MCF 10A (cell line): Measurements from ENCODE around the gene CRNKL1. TPM values are rescaled to one million over a fixed set of nuclear protein-coding genes. Genes with fewer than 3 reads are reported as not detected.

ENCODE experiments used
- BruUV-seq: library from RNA; stranded (reverse); fragments of 400-500 nt; replicated peaks from 2 replicates; lab custom pipeline; 2021; lab: Mats Ljungman, UMichigan
- CTCF ChIA-PET: fragments of 300-600 bp; sonication (Branson Sonifier 250); formaldehyde crosslinking; extraction: SDS; loops from one replicate; lab custom pipeline; 2021; ENCODE audit warnings: antibody characterized with exemption, inconsistent platforms; lab: Yijun Ruan, JAX
- POLR2A ChIA-PET: fragments of 300-600, 350-650 bp; sonication (Branson Sonifier 250); formaldehyde crosslinking; extraction: SDS; loops from one replicate; lab custom pipeline; 2020; ENCODE audit warnings: antibody characterized with exemption, inconsistent platforms; lab: Yijun Ruan, JAX
- DNase-seq: peaks from one replicate; pipeline ENCODE4 v3.0.0-alpha.2; 2018; ENCODE audit not compliant: unreplicated experiment
- H3K27ac Mint-ChIP-seq: one replicate; pipeline ENCODE4 v1.8.0; 2022; ENCODE audit warnings: mild to moderate bottlenecking, low read depth, mixed read lengths; ENCODE audit not compliant: unreplicated experiment
- H3K27me3 Mint-ChIP-seq: one replicate; pipeline ENCODE4 v1.8.0; 2022; ENCODE audit warnings: mixed read lengths; ENCODE audit not compliant: insufficient read depth, unreplicated experiment
- H3K36me3 Mint-ChIP-seq: one replicate; pipeline ENCODE4 v1.8.0; 2022; ENCODE audit warnings: mild to moderate bottlenecking, moderate library complexity, mixed read lengths; ENCODE audit not compliant: insufficient read depth, unreplicated experiment
- H3K4me1 Mint-ChIP-seq: one replicate; pipeline ENCODE4 v1.8.0; 2022; ENCODE audit warnings: mixed read lengths; ENCODE audit not compliant: insufficient read depth, unreplicated experiment
- H3K4me3 Mint-ChIP-seq: one replicate; pipeline ENCODE4 v1.8.0; 2022; ENCODE audit warnings: mild to moderate bottlenecking, moderate library complexity, mixed read lengths; ENCODE audit not compliant: unreplicated experiment
- H3K9me3 Mint-ChIP-seq: one replicate; pipeline ENCODE4 v1.8.0; 2022; ENCODE audit warnings: mixed read lengths; ENCODE audit not compliant: unreplicated experiment
- intact Hi-C: fragments of 100-400 bp; cut with micrococcal nuclease; formaldehyde crosslinking; loops from 2 replicates; pipeline ENCODE4 v1.14.1; 2022
- total RNA-seq: library from RNA; stranded (reverse); gene quantifications from 2 replicates; pipeline ENCODE4 v1.2.3, GENCODE V29; 2022
- TF ChIP-seq, protein P1 (sequence below): fragments of 200-600 bp; IDR thresholded peaks from one replicate; pipeline ENCODE4 v1.8.0; 2022; ENCODE audit warnings: antibody characterized with exemption, mild to moderate bottlenecking; ENCODE audit not compliant: unreplicated experiment

CRNKL1 gene
- total RNA-seq, 1 experiment from 2014 or later = 20.1 TPM

DNA sequence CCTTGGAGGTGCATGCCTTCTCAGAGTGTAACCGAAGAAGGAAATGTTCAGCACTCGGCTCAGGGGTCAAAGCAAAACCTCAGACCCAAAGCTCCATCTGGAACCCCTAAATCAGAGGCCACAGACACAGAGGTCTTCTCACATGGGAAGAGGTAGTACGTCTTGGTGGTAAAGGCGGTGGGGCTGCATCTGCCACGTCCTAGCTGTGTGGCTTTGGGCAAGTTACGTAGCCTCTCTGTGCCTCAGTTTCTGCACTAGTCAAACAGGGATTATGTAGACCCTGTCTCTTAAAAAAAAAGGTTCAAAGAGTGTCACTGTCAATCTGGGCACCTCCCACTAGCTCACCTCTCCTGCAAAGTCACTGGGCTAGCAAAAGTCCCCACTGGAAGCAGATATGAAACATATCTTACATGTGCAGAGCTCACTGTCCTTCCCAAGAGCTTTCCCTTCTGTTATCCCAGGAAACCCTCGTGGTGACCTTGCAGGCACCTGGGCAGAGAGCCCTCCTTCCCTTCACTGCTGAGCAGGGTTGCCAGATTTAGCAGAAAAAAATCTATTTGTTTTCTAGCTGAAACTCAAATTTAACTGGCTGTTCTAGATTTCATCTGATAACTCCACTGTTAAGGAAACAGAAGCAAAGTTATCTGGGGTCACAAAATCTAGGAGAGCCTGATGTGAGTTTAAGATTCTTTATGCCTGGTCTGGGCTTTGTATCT, 53.1 kb downstream of the CRNKL1 start:
- no peaks in the 10 kb centered on the region for H3K27me3 Mint-ChIP-seq
- TF ChIP-seq, protein P1, sequence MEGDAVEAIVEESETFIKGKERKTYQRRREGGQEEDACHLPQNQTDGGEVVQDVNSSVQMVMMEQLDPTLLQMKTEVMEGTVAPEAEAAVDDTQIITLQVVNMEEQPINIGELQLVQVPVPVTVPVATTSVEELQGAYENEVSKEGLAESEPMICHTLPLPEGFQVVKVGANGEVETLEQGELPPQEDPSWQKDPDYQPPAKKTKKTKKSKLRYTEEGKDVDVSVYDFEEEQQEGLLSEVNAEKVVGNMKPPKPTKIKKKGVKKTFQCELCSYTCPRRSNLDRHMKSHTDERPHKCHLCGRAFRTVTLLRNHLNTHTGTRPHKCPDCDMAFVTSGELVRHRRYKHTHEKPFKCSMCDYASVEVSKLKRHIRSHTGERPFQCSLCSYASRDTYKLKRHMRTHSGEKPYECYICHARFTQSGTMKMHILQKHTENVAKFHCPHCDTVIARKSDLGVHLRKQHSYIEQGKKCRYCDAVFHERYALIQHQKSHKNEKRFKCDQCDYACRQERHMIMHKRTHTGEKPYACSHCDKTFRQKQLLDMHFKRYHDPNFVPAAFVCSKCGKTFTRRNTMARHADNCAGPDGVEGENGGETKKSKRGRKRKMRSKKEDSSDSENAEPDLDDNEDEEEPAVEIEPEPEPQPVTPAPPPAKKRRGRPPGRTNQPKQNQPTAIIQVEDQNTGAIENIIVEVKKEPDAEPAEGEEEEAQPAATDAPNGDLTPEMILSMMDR = no peak
- no peak overlapping the region for H3K27ac Mint-ChIP-seq
- H3K9me3 Mint-ChIP-seq = no peaks in the 10 kb centered on the region
- H3K4me3 Mint-ChIP-seq = no peak overlapping the region
- H3K36me3 Mint-ChIP-seq = peaks cover 95% of the 10 kb centered on the region
- intact Hi-C loops = no loop called here
- POLR2A ChIA-PET = interaction anchor here (0.8 to 2.2 kb wide), 5 partner anchors 13 to 171 kb away, joined by 3 to 7 read pairs (median 3); no protein-coding TSS in a partner anchor
- peaks cover 18% of the 10 kb centered on the region for H3K4me1 Mint-ChIP-seq
- CTCF ChIA-PET = interaction anchor here (0.6 to 12.4 kb wide), 16 partner anchors 9 to 370 kb away, joined by 3 to 258 read pairs (median 3); no protein-coding TSS in a partner anchor
- DNase-seq = no peak
- BruUV-seq = no TSS peak

DNA sequence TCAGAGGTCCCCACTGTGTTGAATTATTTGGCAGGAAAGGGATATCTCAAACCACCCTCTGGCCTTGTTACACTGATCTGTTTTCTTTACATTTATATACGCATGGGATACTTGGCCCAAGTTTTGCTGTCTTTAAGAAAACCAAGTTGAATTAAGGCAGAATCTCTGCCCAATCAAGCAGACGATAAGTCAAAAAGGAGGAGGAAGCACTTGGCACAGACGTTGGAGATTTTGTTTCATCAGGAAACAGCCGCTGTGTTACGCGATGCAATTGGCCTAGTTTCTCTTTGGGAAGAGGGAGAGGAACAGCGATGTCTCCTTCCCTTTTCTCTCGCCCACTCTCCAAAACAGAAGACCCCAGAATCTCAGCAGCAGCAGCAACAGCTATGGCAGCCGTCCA, 55.3 kb downstream of the CRNKL1 start:
- ChIA-PET POLR2A (interaction anchor here (0.6 to 2.2 kb wide), 7 partner anchors 20 to 211 kb away, joined by 3 to 7 read pairs (median 4); no protein-coding TSS in a partner anchor), CTCF (interaction anchor here (0.5 to 12.4 kb wide), 10 partner anchors 18 to 310 kb away, joined by 3 to 258 read pairs (median 5); no protein-coding TSS in a partner anchor)
- Mint-ChIP-seq H3K36me3 (peaks cover 82% of the 10 kb centered on the region), H3K27ac (no peak overlapping the region), H3K27me3 (no peaks in the 10 kb centered on the region), H3K9me3 (no peaks in the 10 kb centered on the region), H3K4me3 (no peak overlapping the region), H3K4me1 (peaks cover 28% of the 10 kb centered on the region)
- TF ChIP-seq, protein P1 = no peak
- no peak for DNase-seq
- intact Hi-C loops = no loop called here
- BruUV-seq = no TSS peak

DNA sequence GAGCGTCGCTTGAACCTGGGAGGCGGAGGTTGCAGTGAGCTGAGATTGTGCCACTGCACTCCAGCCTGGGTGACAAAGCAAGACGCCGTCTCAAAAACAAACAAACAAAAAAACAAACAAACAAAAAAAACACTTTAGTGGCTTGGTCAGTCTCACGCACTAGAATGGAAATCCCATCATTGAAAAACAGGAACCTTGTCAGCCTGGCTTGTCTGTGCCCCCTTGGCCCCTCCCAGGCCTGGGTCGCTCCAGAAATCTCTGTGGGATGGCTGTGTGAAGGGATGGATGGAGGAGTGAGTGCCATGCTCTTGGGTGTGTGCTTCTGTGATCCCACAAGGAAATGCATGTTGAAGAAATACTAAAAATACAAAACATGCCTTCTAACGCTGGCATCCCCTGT, 56.0 kb downstream of the CRNKL1 start:
- intact Hi-C loops = no loop called here
- ChIA-PET POLR2A (interaction anchor here (1.3 to 2.0 kb wide), 3 partner anchors 19 to 211 kb away, joined by 4 to 7 read pairs (median 5); no protein-coding TSS in a partner anchor), CTCF (interaction anchor here (0.5 to 12.4 kb wide), 10 partner anchors 10 to 309 kb away, joined by 3 to 258 read pairs (median 6); no protein-coding TSS in a partner anchor)
- peaks cover 28% of the 10 kb centered on the region for H3K4me1 Mint-ChIP-seq
- peaks cover 79% of the 10 kb centered on the region for H3K36me3 Mint-ChIP-seq
- H3K9me3 Mint-ChIP-seq = no peaks in the 10 kb centered on the region
- no peaks in the 10 kb centered on the region for H3K27me3 Mint-ChIP-seq
- BruUV-seq = no TSS peak
- H3K27ac Mint-ChIP-seq = no peak overlapping the region
- no peak for DNase-seq
- TF ChIP-seq, protein P1 = no peak
- H3K4me3 Mint-ChIP-seq = no peak overlapping the region
